T follicular helper cell (primary cell): ENCODE measurements around the gene FRMD4A.

Experiments used
- DNase-seq: peaks from one replicate; pipeline ENCODE4 v3.0.0-alpha.2; 2020; ENCODE audit warnings: low read depth

FRMD4A gene

DNA sequence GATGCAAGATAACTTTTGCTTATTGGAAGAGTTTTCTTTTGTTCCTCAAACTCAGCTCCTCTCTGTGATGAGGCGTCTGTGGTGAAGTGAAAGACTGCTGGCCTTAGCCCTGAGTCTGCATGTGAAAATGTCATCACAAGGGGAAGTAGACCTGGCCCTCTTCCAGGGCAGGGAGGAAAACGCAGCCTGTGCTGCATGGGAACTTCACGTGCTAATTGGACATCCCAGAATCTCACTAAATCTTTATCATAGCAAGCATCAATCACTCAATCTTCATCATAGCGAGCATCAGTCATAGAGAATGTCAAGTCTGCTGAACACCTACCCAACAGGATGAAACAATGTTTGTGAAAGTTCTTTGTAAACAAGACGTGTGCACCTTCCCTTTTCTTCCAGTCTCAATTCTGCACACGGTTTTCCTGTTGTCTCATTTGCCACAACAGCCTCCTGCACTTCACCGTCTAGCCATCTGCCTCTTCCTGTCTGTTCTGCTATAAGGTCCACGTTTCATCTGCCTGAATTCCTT is 314.6 kb downstream of the FRMD4A start:
- DNase-seq: no peak

DNA sequence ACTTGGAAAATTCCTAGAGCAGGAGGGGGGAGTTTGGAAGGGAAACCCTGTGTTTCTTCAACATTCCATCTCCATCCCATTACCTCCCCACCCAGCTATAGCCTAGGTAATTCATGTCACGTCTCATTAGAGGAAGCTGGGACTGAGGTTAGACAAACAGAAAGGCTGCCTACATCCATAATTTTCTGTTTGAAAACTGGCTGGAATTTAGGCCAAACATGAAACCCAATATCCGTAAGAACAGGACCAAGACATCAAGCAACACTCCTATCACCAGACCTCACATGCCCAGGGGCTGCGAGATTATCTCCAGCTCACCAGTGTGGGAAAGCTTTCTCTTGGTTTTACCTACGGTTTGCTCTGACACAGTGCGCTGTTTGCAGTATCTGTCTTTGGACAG is 316.3 kb downstream of the FRMD4A start:
- no peak for DNase-seq

DNA sequence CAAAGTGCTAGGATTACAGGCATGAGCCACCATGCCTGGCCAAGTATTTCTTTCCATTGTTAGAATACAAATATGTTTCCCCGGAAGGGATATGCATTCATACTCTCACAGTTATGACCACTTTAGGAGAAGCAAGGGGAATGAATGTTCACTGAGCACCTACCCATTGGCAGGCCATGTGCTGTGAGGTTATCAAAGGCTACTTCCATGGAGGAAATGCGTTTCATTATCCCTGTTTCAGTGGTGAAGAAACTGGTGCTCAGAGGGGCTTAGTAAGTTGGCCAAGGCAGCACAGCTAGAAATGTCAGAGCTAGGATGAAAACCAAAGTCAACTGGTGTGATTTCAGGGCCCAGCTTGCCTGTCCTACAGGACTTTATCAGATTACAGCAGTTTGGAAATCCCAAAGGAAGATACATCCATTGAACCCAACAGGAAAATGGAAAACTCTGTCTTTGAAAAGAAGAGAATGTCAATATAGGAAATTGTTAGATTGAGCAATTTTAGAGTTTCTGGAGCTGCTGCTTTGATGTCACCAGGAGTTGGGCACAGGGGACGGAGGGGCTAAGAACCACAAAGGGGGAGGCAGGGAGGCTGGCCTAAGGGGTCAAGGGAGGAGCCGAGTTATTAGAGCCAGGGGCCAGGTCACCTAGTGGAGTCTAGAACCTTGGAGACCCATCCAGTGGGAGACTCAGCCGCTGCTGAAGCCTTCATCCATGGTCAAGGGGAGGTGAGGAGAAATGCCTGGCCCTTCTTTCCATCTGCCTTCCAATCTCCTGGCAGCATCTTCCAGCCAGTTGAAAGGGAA is 319.8 kb downstream of the FRMD4A start:
- DNase-seq: no peak

DNA sequence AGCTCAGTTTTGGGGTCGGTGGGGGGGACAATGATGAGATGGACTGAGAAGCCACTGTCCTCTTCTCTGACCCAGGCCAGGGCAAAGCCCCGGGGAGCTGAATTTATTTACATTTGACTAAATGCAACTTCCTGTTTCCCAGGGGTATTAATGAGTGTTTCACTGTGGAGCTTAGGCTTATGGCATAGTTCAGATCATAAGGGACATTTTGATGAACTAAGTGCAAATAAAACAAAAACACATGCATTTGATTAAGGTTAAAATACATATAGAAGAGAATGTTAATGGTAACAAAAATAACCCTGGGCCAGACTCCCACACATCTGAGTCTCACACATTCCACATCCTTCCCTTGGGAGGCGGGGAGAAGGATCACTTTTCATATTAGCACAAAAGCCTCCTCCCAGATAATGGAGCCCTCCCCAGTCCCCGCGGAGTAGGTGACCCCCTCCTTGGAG is 320.6 kb downstream of the FRMD4A start:
- DNase-seq: no peak

DNA sequence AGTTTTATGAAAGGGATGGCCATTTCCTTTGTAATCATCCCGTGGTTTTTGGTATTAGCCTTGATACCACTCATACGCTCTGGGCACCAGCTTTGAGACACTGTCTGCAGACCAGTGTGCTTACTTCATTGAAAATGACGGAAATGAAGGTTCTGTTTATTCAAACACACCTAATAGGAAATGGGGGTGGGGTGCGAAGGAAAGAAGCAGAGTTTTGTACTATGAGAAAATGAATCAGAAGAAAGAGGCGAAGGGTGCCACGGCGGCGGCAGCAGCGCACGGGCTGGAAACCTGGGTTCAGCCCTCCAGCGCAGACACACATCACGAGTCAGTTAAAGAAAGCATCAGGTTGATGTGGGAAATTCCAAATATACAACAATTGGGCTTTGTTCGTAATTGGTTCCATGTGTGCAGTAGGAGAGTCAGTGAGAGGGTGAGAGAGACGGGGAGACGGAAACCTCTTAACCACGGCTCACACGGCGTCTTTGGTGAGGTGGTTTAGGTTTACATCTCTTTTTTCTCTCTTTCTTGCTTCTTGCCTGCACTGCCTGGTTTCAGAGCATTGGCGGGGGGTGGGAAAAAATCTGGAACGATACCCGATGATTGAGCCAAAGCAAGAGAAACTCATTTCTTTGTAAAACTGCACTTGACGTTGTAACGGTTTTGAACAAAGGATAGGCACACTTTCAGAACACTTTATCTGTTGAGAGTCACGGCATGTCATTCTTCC is 321.2 kb downstream of the FRMD4A start:
- peak; percentile 67 for DNase-seq

DNA sequence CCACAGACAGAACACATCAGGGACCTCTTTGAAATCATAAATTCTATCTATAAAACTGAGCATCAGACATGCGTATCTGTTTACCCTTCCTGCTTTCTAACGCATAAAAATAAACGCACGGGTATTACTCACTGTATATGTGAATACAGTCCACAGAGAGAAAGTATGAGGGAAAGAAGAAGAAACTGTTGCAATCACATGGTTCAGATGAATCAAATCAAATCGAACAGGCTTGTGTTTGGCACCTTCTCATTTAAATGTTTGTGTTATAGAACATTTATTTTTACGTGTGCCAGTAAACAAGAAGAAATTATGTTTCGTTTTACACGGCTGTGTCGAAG is 322.0 kb downstream of the FRMD4A start:
- no peak for DNase-seq

DNA sequence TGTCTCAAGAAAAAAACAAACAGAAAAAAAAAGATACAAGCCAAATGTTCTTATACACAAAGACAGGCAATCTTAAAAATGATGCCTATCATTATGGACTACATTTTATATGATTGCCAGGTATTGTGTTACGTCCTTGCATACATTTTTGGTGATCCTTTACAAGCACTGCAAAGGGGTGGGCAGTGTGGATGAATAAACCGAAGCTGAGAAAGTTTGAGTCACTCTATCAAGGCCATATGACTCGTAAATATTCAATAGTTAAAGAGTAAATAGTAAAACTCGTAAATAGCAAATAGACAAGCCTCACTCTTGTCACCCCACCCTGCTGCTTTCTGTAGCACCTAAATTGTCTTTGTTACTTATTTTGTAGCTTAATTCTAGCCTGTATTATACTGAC is 326.2 kb downstream of the FRMD4A start:
- no peak for DNase-seq

DNA sequence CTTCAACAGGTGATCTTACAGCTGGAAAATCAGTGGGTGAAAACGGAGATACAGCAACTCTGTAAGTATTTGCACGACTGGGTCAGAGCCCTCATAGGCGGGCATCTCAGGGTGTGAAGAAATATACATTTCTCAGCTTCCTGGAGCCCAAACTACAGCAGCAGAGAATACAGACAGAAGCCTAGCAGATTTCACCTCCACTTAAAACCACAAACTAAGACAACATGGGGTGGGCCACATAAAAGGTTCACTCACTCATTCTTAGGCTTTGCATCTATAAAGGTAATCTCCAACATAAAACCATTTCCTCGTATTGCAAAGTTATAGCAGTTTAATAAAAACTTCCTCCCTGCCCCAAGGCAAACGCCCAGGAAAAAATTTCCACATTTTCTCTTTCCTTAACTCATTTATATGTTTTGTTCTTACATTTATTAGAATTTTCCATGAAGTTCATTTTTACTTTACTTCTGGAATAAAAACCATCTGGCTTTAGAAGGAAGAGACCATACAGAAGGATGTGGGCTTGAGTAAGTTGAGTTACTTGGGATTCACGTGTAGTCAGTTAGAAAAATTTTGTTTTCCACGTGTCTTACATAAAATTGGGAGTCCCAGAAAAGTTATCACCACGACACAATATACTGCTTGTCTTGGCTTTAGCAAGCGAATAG is 327.1 kb downstream of the FRMD4A start:
- no peak for DNase-seq

DNA sequence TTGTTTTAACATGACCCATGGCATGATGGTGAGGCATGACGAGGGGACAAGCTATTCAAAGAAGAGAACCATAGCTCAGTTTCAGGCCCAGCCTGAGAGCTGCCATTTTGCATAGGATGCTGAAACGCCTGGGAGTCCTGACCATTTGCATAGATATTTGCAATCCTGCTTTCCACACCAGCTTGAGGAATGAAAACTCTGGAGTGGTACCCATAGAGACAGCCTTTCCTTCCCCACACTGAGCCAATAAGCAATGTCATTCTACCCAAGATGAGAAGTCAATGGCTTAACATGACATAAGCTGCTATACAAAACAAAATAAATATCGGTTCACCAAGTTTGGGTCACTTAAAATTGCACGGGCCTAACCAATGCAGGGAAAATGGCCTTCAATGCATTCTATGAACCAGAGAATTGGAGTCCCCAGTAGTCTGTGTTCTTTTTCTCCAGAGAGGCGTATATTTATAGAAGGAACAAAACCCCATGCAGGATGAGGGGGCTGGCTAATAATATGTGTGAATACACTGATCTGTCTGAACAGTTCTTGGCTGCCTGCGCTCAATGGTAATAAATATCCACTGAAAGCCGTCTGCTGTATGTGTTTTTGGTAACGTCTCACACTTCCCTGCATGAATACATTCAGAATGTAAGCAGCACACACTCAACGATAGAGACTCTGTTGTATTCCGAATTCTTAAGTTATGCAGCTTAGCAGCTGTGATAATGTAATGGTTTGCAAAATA is 329.3 kb downstream of the FRMD4A start:
- no peak for DNase-seq

DNA sequence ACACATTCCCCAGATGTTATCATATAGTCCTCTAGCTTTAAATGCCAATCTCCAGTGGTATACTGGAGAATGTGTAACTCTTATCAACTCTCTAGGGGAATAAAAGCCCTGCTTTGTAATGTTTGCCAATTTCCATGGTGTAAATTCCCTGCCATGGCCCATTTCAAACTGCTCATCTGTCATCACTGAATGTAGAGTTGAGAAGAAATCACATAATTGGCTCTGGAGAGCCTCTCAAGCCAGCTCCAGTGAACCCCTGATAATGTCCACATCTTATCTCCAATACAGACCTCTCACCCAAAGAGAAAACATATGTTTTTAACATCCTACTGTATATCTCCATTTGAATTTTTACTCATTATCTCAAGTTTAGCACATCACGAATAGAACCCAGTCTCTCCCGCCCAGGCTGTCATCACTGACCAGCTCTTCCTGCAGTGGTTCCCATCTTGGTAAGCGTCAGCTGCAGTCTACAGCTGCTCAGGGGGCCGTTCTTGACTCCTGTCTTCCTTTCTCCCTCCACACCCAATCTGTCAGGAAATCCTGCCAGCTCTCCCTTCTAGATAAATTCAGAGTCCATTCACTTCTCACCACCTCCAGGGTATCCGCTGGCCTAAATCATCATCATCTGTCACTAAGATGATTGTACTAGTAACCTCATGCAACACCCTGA is 332.4 kb downstream of the FRMD4A start:
- no peak for DNase-seq

DNA sequence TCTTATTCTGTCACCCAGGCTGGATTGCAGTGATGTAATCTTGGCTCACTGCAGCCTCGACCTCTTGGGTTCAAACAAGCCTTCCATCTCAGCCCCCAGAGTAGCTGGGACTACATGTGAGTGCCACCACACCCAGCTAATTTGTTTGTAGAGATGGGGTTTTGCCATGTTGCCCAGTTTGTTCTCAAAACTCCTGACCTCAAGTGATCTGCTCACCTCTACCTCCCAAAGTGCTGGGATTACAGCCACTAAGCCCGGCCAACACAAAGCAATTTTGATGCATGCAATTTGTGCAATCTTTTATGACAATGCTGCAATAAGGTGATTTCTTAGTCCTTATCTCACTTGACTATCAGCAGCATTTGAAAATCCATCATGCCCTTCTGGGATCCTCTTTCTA is 333.1 kb downstream of the FRMD4A start:
- DNase-seq: no peak

DNA sequence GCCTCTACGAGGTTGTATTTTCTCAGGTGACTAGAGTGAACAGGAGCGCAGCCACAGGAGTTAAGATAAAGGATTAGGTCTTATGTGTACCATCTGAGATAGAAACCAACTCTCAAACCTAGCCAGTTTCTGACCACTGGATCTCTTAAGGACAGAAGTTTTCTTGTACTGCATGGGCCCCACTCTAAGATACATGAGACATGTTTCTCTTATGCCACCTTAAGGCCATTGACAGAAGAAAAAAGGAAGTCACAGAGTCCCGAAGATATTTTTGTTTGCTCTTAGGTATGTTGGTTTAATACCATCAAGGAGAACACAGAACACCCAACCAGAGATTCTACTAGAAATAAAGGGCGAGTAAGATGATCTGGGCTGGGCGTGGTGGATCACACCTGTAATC is 335.8 kb downstream of the FRMD4A start:
- no peak for DNase-seq

DNA sequence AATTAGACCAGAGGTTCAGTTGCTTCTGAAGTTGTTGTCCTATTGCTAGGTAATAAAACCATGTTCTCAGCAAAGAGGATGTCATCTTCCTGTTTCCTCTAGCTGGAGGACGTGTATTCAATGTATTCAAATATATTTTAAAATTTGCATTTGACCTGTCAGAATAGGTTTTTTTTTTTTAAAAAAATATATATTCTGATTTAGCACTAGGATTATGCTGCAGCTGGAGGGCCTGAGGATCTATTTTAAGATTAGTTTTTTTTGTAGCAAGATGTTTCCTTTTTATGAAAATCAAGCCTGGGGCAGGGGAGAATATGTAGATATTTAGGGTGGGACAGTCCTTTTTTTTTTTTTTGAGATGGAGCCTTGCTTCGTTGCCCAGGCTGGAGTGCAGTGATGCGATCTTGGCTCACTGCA is 337.0 kb downstream of the FRMD4A start:
- no peak for DNase-seq

DNA sequence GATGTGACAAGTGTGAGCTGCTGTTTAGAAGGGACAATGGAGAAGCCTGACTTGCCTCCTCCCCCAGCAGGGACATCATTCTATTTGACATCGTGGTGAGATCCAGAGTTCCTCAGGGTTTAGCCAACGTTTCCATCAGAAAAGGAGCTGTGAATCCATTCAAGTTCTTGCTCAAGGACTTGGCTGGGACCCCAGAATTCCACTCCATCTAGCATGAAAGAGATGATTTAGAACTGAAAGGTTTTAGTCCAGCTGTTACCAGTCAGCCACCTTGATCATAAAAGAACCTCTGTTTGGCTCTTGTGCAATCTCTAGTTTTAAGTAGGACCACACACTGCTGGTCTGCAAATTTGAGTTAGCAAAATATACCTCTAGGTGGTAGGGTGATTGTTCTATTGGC is 337.6 kb downstream of the FRMD4A start:
- no peak for DNase-seq

DNA sequence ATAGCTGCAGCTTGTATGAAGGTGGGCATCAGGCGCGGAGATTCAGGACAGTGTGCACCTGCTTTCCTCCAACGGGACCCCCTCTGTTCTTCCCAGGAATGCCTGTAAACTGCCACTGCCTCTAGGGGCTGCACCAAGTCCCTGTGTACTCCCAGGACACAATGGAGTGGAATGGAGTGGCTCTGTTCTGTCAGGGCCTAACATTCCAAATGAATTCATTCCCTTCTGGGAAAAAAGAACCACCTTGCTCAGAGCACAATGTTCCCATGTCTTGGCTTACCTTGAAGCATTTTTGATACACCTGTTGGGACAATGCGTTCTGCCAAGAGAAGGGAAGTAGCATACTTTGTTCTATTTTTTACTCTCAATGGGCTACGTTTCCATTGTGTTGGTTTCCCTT is 339.4 kb downstream of the FRMD4A start:
- no peak for DNase-seq

DNA sequence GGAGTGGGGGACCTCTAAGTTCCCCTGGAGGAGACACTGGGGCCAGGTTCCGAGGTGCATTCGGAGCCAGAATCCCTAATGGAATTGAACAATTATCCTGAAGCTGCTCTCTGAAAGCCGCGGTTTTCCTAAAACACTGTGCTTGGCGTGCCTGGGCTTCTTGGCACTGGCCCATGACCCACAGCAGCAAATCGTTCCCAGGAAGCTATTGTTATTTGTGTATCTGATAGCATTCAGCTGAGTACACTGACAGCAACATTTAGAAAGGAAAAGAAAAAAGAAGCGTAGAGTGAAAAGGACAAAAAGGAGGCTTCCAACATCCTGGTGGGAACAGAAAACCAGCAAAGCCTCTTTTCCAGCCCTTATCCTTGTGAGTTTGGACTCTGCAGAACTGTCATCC is 339.8 kb downstream of the FRMD4A start:
- DNase-seq: no peak

DNA sequence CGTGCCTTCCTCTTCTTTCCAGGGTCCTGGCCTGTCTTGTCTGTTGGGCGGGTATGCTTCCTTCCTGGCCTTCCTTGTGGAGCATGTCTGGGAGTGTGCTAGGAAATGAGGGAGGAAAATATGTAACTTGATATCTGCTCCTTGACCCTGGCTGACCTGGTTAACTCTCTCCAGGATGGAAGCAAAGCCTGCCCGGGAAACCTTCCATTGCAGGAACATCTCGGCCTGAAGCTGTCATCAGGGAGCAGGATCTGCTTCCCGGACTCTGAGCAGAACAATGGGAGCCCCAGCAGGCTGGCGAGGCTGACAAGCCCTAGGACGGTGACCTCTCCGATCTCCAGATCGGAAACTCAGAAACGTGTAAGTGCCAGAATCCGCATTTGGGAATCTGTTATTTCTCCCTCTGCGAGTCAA is 340.3 kb downstream of the FRMD4A start:
- DNase-seq: no peak

DNA sequence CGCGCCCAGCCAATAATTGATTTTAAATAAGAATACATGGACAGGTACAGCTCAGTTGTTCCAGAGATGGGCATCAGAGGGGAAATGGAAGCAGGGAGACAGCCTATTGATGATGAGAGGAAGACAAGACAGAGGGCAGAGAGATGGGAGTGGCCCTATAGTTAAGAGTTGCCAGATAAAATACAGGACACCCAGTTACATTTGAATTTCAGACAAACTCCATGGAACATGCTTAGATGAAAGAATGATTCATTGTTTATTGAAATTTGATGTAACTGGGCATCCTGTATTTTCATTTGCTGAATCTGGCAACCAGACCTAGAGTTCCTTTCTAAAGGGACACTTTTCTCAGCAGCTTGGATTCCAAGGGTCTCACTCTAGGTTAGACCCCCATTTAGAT is 341.1 kb downstream of the FRMD4A start:
- no peak for DNase-seq

DNA sequence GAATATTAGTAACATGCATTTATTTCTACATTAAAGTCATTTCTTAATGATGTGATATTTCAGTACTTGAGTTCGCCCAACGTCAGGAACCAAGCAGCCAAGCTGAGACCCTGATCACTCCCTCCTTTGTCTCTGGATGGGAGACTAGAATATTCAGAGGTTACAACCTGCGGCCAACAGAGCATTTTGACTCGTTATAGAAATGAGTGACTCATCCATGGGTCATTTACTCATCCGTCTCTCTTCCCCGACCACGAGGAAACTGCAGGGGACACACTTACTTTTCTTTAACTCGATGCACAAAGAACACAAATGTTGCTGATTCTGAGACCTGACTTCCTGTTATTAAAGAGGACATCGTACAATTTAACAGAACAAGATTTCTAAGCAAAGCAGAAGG is 343.3 kb downstream of the FRMD4A start:
- no peak for DNase-seq

DNA sequence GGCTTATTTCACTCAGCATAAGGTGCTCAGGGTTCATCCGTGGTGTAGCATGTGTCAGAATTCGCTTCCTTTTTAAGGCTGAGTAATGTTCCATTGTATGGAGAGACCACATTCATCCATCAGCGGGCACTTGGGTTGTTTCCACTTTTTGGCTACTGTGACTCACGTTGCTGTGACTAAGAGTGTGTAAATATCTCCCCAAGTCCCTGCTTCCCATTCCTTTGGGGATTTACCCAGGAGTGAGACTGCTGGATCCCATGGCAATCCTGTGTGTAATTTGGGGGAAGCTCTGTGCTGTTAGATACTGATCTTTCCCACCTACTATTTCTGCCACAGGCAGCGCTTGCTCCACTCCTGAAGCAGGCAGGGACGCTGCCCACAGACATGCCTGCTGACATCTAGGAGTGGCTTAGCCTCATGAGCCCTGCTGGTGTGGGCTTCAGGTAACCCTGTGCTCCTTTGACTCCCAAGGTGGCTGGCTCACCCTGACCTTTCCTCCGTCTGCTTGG is 346.0 kb downstream of the FRMD4A start:
- DNase-seq: no peak

DNA sequence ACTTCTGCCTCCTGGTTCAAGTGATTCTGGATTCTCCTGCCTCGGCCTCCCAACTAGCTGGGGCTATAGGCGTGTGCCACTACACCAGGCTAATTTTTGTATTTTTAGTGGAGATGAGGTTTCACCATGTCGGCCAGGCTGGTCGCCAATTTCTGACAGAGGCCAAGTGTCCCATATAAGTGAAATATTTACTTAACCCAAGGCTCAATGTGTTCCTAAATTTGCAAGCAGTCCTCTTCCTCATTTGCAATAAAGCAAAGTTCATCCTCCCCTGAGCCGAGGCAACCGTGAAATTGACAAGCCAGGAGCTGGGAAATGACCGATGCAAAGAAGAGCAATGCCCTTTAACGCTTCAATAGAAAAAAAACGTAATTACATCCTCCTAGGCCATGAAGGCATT is 347.7 kb downstream of the FRMD4A start:
- DNase-seq: no peak
